GM18858 (cell line): ENCODE measurements around the gene PPP1R14C.
"Not testable (repeated sequence)": the region's sequence is repeated elsewhere in the genome, so short reads cannot be mapped to it uniquely, and the experiment has no call there.

Source experiments
- ATAC-seq: cut with Tn5 transposase; IDR thresholded peaks from one replicate; pipeline ENCODE4 v1.9.1; 2021; ENCODE audit not compliant: unreplicated experiment

Gene PPP1R14C

GRCh38 chr6:150165020-150165702, 22.3 kb downstream of the PPP1R14C start:
- no peak for ATAC-seq

DNA sequence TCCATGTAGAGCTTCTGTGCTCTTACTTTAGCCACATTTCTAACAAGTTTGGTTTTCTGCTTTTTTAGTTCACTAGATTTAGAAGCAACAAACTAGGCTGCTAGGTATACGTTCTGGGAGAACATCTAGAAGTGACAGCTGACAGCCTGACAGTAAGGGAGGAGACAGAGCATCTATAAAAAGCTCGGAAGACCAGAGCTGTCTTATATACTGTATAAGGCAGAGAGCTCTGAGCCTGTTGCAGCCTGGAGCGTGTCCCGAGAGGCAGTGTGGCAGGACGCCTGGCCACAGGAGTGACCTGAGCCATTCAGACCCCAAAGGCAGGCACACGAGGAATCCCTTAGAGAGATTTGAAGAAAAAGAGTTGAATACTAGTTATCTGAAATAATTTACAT, 24.6 kb downstream of the PPP1R14C start:
- no peak for ATAC-seq

DNA sequence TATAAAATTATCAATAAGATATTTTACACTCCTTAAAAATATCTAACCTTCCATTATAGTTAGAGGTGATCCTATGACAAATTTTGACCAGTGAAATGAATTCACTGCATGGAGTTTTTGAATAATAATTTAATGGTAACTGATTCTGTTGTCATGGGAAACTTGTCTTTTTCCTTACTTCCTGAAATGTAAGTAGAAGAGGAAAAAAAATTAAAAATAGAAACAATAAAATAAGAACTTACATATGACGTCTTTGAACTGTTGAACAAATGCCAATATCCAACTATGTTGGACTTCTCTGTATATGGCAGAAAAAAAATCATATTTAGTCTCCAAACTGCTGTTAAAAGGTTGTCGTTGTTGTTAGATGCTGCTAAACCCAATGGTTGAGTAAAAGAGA, 26.3 kb downstream of the PPP1R14C start:
- no peak for ATAC-seq

DNA sequence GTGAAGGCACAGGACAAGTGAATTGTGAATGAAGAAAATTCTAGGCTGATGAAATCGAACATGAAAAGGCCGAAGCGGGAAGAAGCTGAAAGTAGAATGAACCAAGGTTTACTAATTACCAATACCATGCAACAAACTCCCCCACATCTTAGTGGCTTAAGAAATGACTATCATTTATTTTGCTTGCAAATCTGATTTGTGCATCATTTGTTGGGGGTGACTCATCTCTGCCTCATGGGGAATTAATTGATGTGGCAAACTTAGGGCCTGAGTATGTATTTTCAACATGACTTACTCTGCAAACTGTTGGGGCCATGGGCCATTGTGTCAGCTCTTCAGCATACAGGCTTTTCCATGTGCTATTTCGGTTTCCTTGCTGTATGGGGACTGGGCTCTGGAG, 26.8 kb downstream of the PPP1R14C start:
- ATAC-seq = no peak

DNA sequence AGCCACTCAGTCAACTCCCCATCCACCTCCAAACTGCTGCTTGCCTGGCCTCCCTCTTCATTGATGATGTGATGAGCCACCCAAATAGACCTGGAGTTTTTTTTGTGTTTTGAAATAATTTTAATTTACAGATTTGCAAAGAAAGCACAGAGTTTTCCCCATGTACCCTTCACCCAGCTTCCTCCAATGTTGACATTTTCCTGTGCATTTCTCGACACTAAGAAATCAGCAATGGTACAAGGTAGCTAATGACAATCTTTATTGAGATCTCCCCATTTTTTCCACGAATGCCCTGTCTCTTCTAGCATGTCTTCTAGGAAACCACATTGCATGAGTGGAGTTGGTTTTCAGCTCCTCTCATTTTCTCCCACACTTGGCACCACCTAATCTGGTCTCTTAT, 30.1 kb downstream of the PPP1R14C start:
- no peak for ATAC-seq

- ATAC-seq = no peak
Measured at GRCh38 chr6:150175586-150176151, 32.8 kb downstream of the PPP1R14C start.

DNA sequence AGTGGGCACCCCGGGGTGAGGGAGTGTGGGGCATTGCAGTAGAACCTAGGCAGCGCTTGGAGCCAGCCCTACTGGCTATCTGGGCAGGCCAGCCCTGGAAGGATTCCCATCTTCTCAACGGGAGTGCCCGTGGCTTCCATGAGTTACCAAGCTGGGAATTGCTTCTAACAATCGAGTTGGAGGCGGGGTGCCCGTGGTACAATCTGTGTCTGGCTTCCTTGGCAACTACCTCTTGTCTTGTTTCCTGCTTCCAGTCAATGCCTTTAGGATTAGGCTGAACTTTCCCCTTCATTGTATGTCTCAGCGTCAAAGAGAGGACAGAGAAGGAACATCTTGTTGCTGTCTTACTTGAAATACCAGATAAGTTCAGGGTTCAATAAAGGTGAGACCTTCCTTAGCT, 33.3 kb downstream of the PPP1R14C start:
- no peak for ATAC-seq

- no peak for ATAC-seq
Measured at GRCh38 chr6:150176659-150177058, 33.8 kb downstream of the PPP1R14C start.

- ATAC-seq = no peak
Measured at GRCh38 chr6:150177259-150177951, 34.6 kb downstream of the PPP1R14C start.

GRCh38 chr6:150177952-150178520, 35.2 kb downstream of the PPP1R14C start:
- ATAC-seq = no peak

DNA sequence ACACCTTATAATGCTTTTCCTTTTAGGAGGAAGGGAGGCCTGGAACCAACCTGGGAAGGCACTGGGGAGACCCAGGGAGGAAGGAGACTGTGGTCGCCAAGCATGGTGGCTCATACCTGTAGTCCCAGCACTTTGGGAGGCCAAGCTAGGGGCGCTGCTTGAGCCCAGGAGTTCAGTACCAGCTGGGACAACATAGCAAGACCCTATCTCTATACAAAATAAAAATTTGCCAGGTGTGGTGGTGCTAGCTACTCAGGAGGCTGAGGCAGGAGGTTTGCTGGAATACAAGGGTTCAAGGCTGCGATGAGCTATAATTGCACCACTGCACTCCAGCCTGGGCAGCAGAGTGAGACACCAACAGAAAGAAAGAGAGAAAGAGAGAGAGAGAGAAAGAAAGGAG, 36.2 kb downstream of the PPP1R14C start:
- ATAC-seq = no peak

- ATAC-seq = not testable (repeated sequence)
Measured at GRCh38 chr6:150179907-150180424, 37.1 kb downstream of the PPP1R14C start.

GRCh38 chr6:150180517-150180916, 37.7 kb downstream of the PPP1R14C start:
- ATAC-seq = no peak

GRCh38 chr6:150182460-150183078, 39.7 kb downstream of the PPP1R14C start:
- ATAC-seq = no peak

DNA sequence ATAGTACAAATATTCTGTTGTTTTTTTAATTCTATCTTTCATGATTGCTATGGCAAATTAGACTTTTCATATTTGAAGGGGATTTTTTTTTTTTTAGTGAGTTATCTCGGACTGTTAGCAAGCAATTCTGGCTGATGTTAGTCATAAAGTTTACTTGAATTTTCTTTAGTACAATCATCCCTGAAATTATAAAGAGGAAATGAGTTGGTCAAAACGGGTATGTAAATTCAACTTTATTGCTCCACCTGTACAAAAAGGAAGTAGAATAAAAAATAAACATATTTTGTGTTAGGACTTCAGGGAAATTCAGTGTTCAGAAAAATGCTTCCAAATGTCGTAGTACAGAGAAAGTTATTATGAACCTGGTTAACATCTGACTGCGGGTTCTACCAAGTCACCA, 40.3 kb downstream of the PPP1R14C start:
- no peak for ATAC-seq

GRCh38 chr6:150183966-150184365, 41.1 kb downstream of the PPP1R14C start:
- ATAC-seq = no peak

DNA sequence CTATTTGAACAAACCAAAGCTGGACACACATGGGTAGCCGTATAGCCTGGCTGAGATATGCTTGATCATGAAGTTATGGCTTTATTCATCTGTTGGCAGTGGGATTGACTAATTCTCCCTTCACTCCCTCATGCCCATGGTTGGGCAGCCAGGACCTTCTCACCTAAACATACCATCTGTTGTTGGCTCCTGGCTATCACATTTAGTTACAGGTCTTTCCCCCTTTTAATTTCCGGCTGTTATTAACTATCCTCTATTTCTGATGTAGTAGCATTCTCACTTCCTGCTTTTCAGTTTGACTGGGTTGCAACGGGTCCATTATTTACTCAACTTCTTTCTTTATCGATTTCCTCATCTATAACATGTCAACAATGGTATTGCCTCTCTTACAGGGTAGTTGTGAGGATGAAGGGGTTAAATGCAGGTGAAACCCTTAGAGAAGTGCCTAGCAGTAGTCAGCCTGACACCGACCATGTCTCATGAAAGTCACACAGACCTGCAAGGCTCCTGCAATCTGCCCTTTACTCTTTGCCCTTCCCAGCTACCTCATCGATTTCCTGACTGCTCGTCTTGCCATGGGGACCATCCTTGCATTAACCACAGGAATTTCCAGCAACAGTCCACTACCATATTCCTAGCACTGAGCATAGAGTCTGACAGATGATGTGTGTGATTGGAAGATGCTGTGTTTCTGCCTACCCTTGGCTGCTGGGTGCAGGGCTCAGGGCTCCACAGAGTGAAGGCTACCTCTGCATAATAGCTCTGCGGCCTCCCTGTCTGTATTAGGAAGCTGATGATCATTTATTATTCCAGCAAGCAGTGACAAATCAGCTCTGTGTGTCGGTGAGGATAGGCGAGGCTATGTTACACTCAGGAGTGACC, 42.2 kb downstream of the PPP1R14C start:
- ATAC-seq = no peak

DNA sequence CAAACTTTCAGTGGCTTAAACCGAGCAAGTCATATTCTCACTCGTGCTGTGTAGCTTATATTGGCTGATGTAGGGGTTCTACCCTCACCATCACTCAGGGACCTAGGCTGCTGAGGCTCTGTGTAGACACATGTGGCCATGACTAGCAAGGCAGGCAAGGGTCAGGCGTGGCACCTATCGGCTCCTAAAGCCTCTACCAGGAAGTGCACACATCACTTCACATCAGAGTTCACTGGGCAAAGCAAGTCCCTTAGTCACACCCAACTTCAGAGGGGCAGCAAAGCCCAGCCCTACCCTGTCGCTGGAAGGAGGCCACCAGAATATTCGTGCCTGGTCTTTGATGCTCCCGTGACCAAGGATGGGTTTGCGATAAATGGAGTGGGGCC, 42.9 kb downstream of the PPP1R14C start:
- no peak for ATAC-seq

DNA sequence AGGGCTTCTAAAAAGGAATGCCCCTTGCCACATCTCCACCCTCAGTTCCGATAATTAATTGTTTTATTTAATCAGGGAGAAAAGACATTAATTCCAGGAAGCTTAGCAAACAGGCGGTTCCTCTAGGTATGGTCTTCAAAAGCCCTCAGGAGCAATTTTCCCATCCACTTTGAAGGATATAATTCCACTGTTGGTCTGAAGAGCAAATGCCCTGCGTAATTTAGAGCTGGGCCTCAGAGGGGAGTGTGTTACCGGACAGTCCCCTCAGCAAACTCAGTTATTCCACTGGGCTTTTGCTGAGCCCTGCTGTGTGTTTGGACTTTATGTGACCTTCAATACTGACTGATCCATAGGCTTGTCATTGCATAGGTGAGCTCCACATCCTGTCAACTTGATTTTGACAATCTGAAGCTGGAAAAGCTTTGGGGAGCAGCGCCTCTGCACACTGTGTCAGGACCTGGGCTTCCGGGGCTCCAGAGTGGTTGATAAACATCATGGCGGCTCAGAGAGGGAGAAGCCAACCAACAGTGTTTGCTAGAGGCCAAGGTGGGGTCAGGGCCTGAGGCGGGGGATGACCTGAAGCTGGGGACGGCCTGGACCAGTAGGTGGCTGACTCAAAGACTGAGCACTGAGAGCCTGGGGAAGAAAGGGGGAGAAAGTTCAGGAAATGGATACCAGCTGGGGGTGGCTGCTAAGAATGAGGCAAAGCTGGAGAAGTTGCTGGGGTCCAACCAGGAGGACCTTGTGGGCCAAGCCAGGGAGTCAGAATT, 43.5 kb downstream of the PPP1R14C start:
- no peak for ATAC-seq

DNA sequence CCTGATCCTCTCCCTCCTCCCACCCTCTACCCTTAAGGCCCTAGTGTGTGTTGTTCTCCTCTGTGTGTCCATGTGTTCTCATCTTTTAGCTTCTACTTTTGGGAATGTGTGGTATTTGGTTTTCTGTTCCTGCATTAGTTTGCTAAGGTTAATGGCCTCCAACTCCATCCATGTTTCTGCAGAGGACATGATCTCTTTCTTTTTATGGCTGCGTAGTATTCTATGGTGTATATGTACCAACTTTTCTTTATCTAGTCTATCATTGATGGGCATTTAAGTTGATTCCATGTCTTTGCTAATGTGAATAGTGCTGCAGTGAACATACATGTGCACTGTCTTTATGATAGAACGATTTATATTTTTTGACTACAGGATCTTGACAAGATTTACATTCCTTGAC, 44.6 kb downstream of the PPP1R14C start:
- ATAC-seq = not testable (repeated sequence)
